ENCODE results near the gene SFRP2.

Gene SFRP2

DNA sequence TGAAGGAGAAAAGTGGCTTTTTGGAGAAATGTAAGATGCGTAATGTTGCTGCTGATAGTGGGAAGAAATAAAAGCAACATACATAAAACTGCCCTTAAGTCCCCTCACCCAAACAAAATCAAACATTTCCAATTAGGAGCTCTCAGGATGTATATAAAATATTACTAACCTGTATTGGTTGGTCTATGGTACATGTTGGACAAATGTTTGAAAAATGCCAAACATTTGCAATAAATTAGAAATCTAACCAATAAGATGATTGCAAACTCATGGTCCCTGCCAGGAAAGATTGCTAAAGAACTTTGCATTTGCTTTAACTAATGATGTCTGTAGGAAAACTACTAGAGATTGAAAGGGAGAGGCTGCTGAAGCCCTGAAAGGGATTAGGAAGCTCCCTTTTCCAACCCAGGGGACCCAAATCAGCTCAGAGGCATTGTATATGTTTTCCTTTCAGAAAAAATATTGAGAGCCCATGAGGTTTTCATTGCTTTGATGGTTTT, 1.8 kb downstream of the SFRP2 start:
- Histone ChIP-seq H3K27me3 (ENCODE audit: control insufficient read depth, insufficient read depth, low read length) (peaks cover 5% of the 10 kb centered on the region; the same call in 1 of the 2 replicates), H3K27ac (ENCODE audit: low read length) (no peak overlapping the region), H3K4me3 (ENCODE audit: low read length) (peak overlapping the region; percentile 96; the same call in 1 of the 2 replicates), H3K36me3 (ENCODE audit: control insufficient read depth, insufficient read depth, low read length) (peaks cover 10% of the 10 kb centered on the region; the same call in 1 of the 2 replicates), H3K4me1 (ENCODE audit: control insufficient read depth, insufficient read depth, low read length) (peaks cover 5% of the 10 kb centered on the region; the same call in 1 of the 2 replicates), H3K9me3 (ENCODE audit: control insufficient read depth, insufficient read depth, low read length) (no peaks in the 10 kb centered on the region)
- no CpG with 5 or more reads among the region's 1 CpG for WGBS (ENCODE audit: insufficient coverage, insufficient read length)
- no peak for DNase-seq (ENCODE audit: low read depth, low spot score)

- WGBS (ENCODE audit: insufficient coverage, insufficient read length): no CpG with 5 or more reads among the region's 3 CpGs
- no peak for DNase-seq (ENCODE audit: low read depth, low spot score)
These were observed 2.8 kb downstream of the SFRP2 start for GRCh38 chr4:153785910-153786721.

DNA sequence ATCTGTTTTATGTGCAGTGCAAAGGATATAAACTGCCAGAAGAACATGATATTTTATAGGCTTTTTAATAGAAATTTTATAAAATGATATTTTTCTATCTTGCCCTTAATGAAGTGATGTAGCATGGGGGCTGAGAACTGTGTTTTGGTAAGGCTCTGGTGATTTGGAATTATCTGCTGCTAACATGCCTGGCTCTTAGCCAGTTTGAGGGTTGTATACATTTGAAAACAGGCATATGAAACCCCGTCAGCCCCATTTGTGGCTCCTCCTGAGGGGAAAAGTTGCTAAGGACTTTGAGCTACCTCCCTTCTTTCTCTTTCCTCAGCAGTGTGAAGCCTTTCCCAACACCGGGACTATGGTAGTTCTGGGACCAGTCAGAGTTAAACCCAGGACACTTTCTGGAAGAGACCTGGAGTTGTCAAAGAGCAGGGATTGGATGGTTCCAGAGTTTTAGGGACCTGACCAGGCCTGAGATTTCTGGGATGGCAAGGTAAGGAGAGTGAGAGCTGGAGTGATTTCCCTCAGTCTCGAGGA, 4.7 kb downstream of the SFRP2 start:
- peaks cover 15% of the 10 kb centered on the region; the same call in 1 of the 2 replicates for H3K36me3 ChIP-seq (ENCODE audit: control insufficient read depth, insufficient read depth, low read length)
- H3K27me3 ChIP-seq (ENCODE audit: control insufficient read depth, insufficient read depth, low read length): no peaks in the 10 kb centered on the region
- no CpG with 5 or more reads among the region's 3 CpGs for WGBS (ENCODE audit: insufficient coverage, insufficient read length)
- H3K9me3 ChIP-seq (ENCODE audit: control insufficient read depth, insufficient read depth, low read length): no peaks in the 10 kb centered on the region
- no peak for DNase-seq (ENCODE audit: low read depth, low spot score)
- H3K4me1 ChIP-seq (ENCODE audit: control insufficient read depth, insufficient read depth, low read length): peaks cover 1% of the 10 kb centered on the region; the same call in 1 of the 2 replicates
- H3K4me3 ChIP-seq (ENCODE audit: low read length): no peak overlapping the region
- no peak overlapping the region for H3K27ac ChIP-seq (ENCODE audit: low read length)

More at GRCh38 chr4:153785910-153786721, 2.8 kb downstream of the SFRP2 start:
- H3K4me1 ChIP-seq (ENCODE audit: control insufficient read depth, insufficient read depth, low read length): peaks cover 2% of the 10 kb centered on the region; the same call in 1 of the 2 replicates
- no peaks in the 10 kb centered on the region for H3K27me3 ChIP-seq (ENCODE audit: control insufficient read depth, insufficient read depth, low read length)
- peaks cover 14% of the 10 kb centered on the region; the same call in 1 of the 2 replicates for H3K36me3 ChIP-seq (ENCODE audit: control insufficient read depth, insufficient read depth, low read length)
- no peaks in the 10 kb centered on the region for H3K9me3 ChIP-seq (ENCODE audit: control insufficient read depth, insufficient read depth, low read length)
- no peak overlapping the region for H3K27ac ChIP-seq (ENCODE audit: low read length)
- H3K4me3 ChIP-seq (ENCODE audit: low read length): peak overlapping the region; percentile 24; the same call in 1 of the 2 replicates

DNA sequence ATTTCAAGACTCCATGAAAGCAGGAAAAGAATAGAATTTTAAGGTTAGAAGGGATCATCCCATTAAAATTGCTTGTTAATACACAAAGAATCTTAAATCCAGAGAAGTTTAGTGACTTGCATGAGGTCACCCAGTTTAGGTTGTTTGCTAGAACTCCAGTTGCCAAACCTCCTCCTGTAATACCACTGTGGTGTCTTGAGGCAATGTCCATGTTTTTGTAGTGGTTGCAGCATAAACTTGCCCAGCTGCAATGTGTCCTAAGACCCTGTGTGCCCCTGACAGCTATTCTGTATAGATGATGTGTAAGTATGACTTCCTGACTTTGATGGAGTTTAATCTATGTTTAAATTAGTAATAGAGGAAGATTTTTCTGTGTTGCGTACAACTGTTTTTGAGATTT, 6.3 kb downstream of the SFRP2 start:
- Histone ChIP-seq H3K4me3 (ENCODE audit: low read length) (no peak overlapping the region), H3K27me3 (ENCODE audit: control insufficient read depth, insufficient read depth, low read length) (no peaks in the 10 kb centered on the region), H3K4me1 (ENCODE audit: control insufficient read depth, insufficient read depth, low read length) (peaks cover 1% of the 10 kb centered on the region; the same call in 1 of the 2 replicates), H3K27ac (ENCODE audit: low read length) (no peak overlapping the region), H3K9me3 (ENCODE audit: control insufficient read depth, insufficient read depth, low read length) (no peaks in the 10 kb centered on the region), H3K36me3 (ENCODE audit: control insufficient read depth, insufficient read depth, low read length) (peaks cover 15% of the 10 kb centered on the region; the same call in 1 of the 2 replicates)
- no CpG with 5 or more reads among the region's 1 CpG for WGBS (ENCODE audit: insufficient coverage, insufficient read length)
- no peak for DNase-seq (ENCODE audit: low read depth, low spot score)

DNA sequence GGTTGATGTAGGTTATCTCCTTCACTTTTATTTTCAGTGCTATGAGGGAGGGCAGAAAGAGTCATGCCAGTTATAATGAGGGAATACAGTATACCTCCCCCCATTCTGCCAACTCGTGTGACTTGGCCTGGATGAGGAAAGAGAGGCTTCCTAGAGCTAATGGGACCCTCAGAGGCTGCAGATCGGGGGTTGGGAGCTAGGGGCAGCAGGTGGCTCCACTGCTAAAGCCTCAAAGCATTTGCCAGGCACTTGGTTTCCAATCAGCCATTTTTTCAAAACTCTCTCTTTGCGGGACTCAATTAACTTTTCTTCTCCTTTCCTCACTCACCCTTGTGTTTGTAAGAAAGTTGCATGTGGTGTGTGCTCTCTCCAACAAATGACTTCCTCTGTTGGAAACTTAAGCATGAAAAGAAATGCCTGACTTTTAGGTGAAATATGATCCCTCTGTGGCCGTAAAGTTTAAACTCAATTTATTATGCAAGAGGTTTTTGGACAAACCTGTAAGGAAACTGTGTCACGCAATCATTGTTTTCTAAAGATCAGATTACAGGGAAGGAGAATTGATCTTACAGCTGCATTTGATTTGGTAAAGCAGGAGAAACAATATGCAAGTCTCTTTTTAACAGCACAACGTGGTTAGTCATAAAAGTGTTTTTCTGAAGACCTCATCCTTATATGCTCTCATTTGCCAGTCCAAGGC, 7.0 kb downstream of the SFRP2 start:
- no peak for DNase-seq (ENCODE audit: low read depth, low spot score)
- Histone ChIP-seq H3K27ac (ENCODE audit: low read length) (no peak overlapping the region), H3K36me3 (ENCODE audit: control insufficient read depth, insufficient read depth, low read length) (peaks cover 15% of the 10 kb centered on the region; the same call in 1 of the 2 replicates), H3K9me3 (ENCODE audit: control insufficient read depth, insufficient read depth, low read length) (no peaks in the 10 kb centered on the region), H3K27me3 (ENCODE audit: control insufficient read depth, insufficient read depth, low read length) (no peaks in the 10 kb centered on the region), H3K4me1 (ENCODE audit: control insufficient read depth, insufficient read depth, low read length) (peaks cover 1% of the 10 kb centered on the region; the same call in 1 of the 2 replicates), H3K4me3 (ENCODE audit: low read length) (no peak overlapping the region)
- no CpG with 5 or more reads among the region's 6 CpGs for WGBS (ENCODE audit: insufficient coverage, insufficient read length)

GRCh38 chr4:153781280-153781679, 7.6 kb downstream of the SFRP2 start:
- DNase-seq (ENCODE audit: low read depth, low spot score): no peak
- Histone ChIP-seq H3K4me1 (ENCODE audit: control insufficient read depth, insufficient read depth, low read length) (no peaks in the 10 kb centered on the region; the same call in 1 of the 2 replicates), H3K36me3 (ENCODE audit: control insufficient read depth, insufficient read depth, low read length) (peaks cover 15% of the 10 kb centered on the region; the same call in 1 of the 2 replicates), H3K27ac (ENCODE audit: low read length) (no peak overlapping the region), H3K27me3 (ENCODE audit: control insufficient read depth, insufficient read depth, low read length) (no peaks in the 10 kb centered on the region), H3K9me3 (ENCODE audit: control insufficient read depth, insufficient read depth, low read length) (no peaks in the 10 kb centered on the region), H3K4me3 (ENCODE audit: low read length) (no peak overlapping the region)
- WGBS (ENCODE audit: insufficient coverage, insufficient read length): no CpG with 5 or more reads among the region's 17 CpGs

DNA sequence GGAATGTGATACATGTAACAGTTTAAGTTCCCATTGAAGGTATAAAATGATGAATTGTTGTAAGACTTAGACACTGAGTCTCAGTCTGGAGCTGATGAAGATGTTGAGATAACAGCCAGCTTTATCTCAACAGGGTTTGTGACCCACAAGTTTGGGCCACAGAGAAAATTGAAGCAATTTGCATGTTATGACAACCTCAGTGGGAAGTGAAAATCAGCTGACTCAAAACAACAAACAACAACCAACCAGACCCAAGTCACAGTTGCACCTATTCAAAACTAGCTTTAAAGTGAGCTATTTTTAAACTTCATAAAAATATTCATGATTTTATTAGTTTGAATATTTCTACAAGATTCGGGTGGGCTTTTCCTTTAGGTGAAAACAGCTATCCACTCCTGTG, 8.0 kb downstream of the SFRP2 start:
- WGBS (ENCODE audit: insufficient coverage, insufficient read length): no CpG with 5 or more reads among the region's 1 CpG
- H3K4me3 ChIP-seq (ENCODE audit: low read length): no peak overlapping the region
- no peaks in the 10 kb centered on the region for H3K27me3 ChIP-seq (ENCODE audit: control insufficient read depth, insufficient read depth, low read length)
- no peak for DNase-seq (ENCODE audit: low read depth, low spot score)
- H3K27ac ChIP-seq (ENCODE audit: low read length): no peak overlapping the region
- no peaks in the 10 kb centered on the region for H3K4me1 ChIP-seq (ENCODE audit: control insufficient read depth, insufficient read depth, low read length)
- no peaks in the 10 kb centered on the region for H3K9me3 ChIP-seq (ENCODE audit: control insufficient read depth, insufficient read depth, low read length)
- H3K36me3 ChIP-seq (ENCODE audit: control insufficient read depth, insufficient read depth, low read length): peaks cover 15% of the 10 kb centered on the region; the same call in 1 of the 2 replicates

DNA sequence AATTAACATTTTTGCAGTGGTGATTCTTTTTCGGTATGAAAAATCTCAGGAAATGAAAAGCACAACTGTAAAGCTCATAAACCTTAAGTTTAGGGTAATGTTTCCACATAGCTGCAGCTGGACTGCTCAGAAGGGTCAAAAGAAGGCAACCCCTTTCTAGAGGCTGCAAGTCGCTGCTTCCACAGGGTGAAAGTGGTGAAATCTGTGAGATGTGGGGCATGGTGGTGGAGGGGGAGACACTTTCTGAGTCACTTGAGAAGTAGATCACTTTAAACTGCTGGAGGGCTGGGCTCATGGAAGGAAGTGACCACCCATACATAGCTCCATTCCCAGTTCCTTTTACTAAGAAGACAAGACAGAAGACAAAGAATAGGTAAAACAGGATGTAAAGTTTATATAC, 8.7 kb downstream of the SFRP2 start:
- Histone ChIP-seq H3K36me3 (ENCODE audit: control insufficient read depth, insufficient read depth, low read length) (peaks cover 15% of the 10 kb centered on the region; the same call in 1 of the 2 replicates), H3K4me3 (ENCODE audit: low read length) (no peak overlapping the region), H3K27me3 (ENCODE audit: control insufficient read depth, insufficient read depth, low read length) (no peaks in the 10 kb centered on the region), H3K9me3 (ENCODE audit: control insufficient read depth, insufficient read depth, low read length) (no peaks in the 10 kb centered on the region), H3K27ac (ENCODE audit: low read length) (no peak overlapping the region), H3K4me1 (ENCODE audit: control insufficient read depth, insufficient read depth, low read length) (no peaks in the 10 kb centered on the region)
- no CpG with 5 or more reads among the region's 2 CpGs for WGBS (ENCODE audit: insufficient coverage, insufficient read length)
- no peak for DNase-seq (ENCODE audit: low read depth, low spot score)

DNA sequence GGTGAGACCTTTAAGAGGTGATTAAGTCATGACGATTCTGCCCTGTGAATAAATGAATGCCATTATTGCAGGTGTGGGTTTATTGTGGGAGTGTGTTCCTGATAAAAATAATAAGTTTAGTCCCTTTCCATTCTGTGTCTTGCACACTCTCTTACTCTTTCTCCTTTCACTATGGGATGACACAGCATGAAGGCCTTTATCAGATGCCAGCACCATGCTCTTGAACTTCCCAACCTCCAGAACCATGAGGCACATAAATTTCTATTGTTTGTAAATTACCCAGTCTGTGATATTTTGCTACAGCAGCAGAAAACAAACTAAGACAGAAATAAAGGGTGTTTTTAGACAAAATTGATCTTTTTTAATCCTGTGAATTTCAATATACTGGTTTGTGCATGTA, 10.5 kb downstream of the SFRP2 start:
- H3K27ac ChIP-seq (ENCODE audit: low read length): no peak overlapping the region
- H3K4me1 ChIP-seq (ENCODE audit: control insufficient read depth, insufficient read depth, low read length): no peaks in the 10 kb centered on the region
- no peaks in the 10 kb centered on the region for H3K9me3 ChIP-seq (ENCODE audit: control insufficient read depth, insufficient read depth, low read length)
- H3K27me3 ChIP-seq (ENCODE audit: control insufficient read depth, insufficient read depth, low read length): no peaks in the 10 kb centered on the region
- H3K4me3 ChIP-seq (ENCODE audit: low read length): no peak overlapping the region
- no CpG with 5 or more reads among the region's 1 CpG for WGBS (ENCODE audit: insufficient coverage, insufficient read length)
- no peak for DNase-seq (ENCODE audit: low read depth, low spot score)
- peaks cover 5% of the 10 kb centered on the region; the same call in 1 of the 2 replicates for H3K36me3 ChIP-seq (ENCODE audit: control insufficient read depth, insufficient read depth, low read length)

GRCh38 chr4:153777421-153777820, 11.5 kb downstream of the SFRP2 start:
- Histone ChIP-seq H3K9me3 (ENCODE audit: control insufficient read depth, insufficient read depth, low read length) (no peaks in the 10 kb centered on the region), H3K27ac (ENCODE audit: low read length) (no peak overlapping the region), H3K4me3 (ENCODE audit: low read length) (no peak overlapping the region), H3K27me3 (ENCODE audit: control insufficient read depth, insufficient read depth, low read length) (no peaks in the 10 kb centered on the region), H3K4me1 (ENCODE audit: control insufficient read depth, insufficient read depth, low read length) (no peaks in the 10 kb centered on the region), H3K36me3 (ENCODE audit: control insufficient read depth, insufficient read depth, low read length) (peaks cover 5% of the 10 kb centered on the region; the same call in 1 of the 2 replicates)
- no peak for DNase-seq (ENCODE audit: low read depth, low spot score)
